SK-N-DZ (cell line): ENCODE results near the gene CST6.
A peak's percentile ranks its signal among the peaks of the same experiment; 100 is the strongest.

Experiments used
- DNase-seq: peaks from one replicate; pipeline ENCODE4 v3.0.0-alpha.2; 2015; ENCODE audit warnings: low spot score

CST6 gene

DNA sequence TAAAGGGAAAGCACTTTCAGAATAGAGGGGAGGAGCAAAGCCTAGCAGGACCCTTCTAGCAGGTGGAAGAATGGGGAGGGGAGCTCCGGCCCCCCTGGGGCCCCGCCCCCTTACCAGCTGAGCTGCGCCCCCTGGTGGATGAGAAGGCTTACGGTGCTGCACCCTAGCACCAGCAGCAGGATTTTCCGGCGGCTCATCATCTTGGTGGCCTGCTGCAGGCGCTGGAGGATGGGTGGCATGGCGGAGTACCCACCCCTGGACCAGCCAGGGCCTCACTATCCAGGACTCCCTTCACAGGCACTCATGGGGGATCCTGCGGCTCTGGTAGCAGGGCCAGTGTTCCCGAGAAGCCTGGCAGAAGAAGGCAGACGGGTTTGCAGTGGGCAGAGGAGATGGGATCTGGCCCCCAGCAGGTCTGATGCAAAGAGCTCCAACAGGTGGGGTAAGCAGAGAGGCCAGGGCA lies 33.4 kb downstream of the CST6 start:
- DNase-seq = peak; percentile 80

DNA sequence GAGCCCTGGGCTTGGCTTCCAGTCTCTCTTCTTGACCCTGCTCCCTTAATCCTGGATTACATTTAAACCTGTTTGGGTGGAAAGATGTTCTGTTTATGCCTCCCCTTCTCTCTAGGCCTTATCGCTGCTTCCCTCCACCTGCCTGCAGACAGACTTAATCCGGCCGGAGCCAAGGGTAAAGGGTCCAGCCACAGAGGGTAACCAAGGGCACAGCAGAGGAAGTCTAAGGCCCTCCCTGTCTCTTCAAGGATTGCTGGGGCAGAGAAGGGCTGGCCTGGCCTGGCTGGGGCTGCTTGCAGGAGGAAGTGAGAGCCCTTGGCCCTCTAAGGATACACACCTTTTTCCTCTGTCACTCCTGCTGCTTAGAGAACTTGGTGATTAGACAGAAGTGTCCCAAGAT lies 35.1 kb downstream of the CST6 start:
- DNase-seq = no peak

DNA sequence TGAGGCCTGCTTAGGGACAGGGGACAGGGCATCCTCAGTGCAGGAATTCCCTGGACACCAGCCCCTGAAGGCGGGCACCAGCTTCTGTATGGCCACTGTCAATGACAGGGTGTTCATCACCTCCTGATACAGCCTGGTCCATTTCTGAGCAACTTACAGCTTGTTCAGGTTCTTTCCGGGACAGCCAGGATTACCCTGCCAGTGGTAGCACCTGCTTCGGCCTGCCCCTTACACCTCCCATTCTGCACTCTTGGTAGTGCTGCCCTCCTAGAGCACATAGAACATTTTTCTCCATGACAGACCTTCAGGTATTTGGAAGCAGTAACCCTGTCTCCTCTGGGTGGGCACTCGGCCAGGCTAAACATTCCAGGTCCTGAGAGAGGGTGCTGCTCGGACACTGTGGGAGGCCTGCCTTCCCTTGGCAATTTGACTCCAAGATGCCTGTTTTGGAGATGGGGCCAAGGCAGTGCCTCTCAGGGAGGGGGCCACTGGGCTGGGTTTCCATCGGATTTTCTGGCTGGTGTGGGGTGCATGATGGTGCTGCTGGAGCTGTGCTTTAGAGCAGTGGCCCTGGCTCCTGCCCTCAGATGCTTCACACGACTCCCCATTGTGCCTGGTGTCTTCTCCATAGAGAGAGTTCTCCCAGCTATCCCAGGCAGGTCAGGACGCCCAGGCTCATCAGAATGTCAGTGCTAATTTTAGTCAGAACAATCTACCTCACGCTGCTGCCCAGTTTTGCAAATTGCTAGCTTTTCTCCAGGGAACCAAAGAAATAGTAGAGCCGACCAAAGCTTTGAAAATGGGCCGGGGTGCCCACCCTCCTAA lies 35.9 kb downstream of the CST6 start:
- DNase-seq = no peak

DNA sequence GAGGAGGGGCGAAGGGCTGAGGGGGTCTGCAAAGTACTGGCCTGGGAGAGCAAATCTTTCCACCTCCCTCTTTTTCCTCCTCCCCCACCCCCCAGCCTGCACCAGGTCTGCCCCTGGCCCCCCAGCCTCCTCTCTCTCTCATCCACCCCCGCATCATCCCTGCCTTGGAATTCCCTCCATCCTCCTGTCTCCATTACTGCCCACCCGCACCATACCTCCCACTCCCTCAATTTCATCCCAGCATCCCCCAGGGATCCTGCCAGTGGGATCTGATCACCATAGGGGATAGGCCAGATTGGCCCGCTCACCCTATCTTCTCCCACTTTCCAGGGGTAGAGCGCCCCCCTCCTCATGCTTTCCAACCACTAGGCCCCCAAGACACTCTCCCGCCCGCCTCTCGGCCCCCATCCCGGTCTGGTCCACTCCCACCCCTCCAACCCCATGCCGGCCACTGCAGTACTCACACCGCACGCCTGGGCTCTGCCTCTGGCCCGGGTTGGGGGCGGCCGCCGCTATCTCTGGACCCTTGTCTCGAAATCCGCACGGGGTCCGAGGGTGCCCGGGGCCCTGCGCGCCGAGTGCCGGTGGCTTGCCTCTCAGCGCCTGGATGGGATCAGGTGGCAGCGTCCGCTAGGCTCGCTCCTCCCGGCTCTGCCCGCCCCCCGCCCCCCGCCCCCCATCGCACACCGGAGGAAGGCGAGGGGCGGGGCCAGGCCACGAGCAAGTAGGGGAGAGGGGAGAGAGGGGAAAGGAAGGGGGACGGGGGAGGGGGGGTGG lies 36.9 kb downstream of the CST6 start, which contains the start of gene GAL3ST3:
Gene GAL3ST3 (minus strand): TSS at position 615 of the 777 bp plus-strand sequence. CDS start 3,746 bp downstream, outside the sequence.
- peak; percentile 62 for DNase-seq

DNA sequence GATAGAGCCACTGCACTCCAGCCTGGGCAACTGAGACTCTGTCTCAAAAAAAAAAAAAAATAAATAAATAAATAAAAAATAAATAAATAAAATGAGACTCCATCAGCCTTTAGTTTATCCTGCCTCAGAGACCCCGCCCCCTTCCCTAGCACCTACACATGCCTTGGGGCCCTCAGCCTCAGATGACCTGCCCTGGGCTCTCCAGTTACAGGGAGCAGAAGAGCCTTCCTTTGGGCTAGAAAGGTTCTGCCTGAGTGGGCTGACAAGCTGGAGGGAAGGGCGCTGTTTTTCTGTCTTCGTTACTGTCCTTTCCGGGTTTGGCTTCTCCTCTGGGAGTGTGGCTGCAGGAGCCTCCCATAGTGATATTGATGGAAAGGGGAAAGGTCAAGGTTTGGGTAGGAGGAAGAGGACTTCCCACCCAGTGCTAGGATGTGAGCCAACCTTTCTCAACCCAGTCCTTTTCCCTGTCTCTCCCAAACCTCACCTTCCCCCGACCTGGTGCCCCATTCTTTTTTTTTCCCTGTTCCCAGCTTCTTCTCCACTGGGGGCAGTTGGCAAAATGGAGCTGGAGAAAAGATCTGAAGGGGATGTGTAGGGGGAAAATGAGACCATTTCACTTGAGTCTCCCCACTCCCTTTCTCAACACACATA lies 38.9 kb downstream of the CST6 start:
- DNase-seq = peak; percentile 32

DNA sequence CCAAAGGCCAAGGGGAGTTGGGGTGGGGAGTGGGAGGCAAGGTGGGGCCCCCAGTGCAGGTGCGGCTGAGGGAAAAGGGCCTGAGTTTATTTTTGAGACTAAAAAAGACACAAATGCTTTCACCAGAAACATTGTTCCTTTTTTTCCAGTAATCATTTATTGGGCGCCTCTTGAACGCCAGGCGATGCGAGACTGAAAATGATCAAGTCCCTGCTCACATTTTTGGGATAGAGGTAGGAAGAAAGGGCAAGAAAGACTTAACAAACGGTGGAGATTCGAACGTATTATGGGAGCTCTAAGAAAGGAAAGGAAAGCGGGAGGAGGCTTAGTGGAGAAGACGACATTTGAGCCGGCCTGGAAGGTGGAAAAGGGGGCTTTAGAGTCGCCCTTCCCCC lies 39.6 kb downstream of the CST6 start:
- DNase-seq = no peak

DNA sequence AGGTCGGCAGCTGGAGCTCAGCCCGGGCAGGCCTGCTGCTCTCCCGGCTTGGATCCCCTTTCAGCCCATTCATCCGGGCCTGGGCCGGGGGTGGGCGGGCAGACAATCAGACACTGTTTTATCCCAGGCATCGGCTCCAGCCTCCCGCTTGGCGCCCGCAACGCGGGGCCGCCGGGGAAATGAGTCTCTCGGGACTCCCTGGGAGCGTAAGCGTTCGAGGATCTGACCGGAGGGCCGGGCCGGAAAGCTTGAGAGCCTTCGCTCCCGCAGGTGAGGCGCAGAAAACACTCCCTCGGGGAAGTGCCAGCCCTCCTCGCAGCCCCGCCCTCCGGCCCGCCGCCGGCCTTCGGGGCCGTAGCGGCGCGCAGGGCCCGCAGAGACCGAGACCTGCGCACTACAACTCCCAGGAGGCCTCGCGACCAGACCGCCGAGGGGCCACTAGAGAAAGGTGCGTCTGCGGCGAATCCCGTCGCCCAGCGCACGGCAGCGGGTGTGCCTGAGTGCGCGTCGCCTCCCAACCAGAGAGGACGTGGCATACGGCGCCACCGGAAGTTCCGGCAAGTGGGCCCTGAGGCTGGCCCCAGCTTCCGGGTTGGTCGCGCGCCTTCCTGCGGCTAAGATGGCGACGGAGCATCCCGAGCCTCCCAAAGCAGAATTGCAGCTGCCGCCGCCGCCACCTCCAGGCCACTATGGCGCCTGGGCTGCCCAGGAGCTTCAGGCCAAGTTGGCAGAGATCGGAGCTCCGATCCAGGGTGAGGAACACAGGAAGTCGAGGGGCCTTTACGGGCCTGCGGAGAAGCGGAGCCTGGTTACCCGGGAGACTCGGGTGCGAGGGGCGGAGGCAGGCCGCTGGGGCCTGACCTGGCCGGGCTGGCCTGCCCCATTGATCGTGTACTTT lies 40.2 kb downstream of the CST6 start, which contains the start of gene SF3B2:
Gene SF3B2 (plus strand): TSS at position 599 of the 898 bp plus-strand sequence. CDS start 21 bp downstream, at position 620.
- peak; percentile 98 for DNase-seq

DNA sequence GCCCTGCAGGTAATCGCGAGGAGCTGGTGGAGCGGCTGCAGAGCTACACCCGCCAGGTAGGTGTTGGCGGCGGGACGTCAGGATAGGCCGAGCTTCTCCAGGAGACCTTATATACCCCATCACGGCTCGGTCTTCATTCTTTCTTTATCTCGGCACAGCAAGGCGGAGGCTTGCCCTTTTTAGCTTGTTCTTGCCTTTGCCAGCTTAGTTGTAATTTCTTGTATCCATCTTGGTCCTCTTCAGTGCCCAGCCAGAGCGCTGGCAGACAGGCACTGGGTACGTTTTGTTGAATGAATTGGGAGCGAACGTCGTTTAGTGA lies 40.8 kb downstream of the CST6 start:
- no peak for DNase-seq

DNA sequence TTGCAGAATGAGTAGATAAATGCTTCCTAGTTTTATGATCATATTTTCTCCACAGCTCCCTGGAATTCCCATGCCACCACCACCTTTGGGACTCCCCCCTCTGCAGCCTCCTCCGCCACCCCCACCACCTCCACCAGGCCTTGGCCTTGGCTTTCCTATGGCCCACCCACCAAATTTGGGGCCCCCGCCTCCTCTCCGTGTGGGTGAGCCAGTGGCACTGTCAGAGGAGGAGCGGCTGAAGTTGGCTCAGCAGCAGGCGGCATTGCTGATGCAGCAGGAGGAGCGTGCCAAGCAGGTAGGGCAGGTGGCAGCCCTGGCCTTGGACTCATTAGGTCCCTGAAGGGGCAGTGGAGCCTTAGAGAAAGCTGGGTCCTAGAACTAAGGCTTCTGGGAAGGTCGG lies 43.2 kb downstream of the CST6 start:
- no peak for DNase-seq

DNA sequence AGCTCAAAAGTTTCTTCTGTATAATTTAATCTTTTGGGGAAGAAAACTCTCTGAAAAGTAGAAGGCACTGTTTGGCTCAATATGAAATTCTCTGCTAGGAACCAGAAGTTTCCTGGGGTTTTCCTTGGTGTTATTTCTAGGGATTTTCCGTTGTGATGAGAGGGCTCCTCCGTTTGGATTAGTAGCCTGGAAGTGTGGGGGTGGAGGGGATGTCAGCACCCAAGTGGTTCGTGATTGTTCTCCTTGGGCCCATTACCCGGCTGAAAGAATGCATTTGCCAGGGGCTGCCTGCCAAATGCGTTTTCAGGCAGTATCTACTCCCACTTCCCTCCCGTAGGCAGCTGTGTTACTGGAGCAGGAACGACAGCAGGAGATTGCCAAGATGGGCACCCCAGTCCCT lies 44.7 kb downstream of the CST6 start:
- no peak for DNase-seq

DNA sequence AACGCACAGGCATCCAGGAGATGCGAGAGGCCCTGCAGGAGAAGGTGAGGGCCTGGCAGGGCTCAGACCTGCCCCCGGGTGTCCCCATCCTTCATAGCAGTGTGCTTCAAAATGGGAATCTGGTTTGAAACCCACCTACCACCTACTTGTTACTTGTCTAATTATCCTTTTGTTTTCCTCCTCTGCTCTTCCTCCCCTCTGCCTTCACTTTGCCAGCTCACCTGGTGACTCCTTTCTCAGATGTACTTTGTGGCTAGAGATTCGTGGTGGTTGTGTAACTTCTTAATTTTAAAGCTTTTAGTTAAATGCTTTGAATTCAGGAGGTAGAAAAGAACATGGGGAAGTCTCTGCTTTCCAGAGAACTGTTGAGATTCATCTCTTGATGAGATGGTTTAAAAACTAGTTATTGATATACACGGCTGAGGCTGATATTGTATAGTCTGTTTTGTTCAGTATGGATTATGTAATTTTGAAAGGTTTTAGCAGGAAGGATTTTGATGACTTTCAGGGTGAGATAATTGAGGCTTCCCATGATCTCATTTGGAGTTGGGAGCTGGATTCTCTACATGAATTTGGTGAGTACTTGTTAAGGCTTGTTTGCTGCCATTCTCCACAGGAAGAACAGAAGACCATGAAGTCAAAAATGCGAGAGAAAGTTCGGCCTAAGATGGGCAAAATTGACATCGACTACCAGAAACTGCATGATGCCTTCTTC lies 48.3 kb downstream of the CST6 start:
- no peak for DNase-seq

DNA sequence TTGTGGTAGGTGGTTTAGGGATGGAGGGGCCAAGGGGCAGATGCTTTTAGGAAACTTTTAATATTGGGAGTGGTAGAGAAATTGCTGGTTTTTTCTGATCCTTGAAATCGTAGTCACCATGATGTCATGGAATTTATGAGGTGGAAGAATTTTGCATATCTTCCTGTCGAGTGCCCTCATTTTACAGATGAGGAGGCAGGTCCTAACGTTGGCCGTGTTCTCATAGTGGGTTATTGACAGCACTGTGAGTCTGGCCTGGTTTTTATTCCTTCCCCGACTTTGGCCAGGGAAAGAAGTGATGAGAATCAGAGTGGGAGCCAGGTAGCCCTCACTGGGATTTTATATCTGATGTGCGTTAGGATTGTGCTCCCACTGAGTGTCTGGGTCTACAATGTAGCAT lies 49.5 kb downstream of the CST6 start:
- no peak for DNase-seq

DNA sequence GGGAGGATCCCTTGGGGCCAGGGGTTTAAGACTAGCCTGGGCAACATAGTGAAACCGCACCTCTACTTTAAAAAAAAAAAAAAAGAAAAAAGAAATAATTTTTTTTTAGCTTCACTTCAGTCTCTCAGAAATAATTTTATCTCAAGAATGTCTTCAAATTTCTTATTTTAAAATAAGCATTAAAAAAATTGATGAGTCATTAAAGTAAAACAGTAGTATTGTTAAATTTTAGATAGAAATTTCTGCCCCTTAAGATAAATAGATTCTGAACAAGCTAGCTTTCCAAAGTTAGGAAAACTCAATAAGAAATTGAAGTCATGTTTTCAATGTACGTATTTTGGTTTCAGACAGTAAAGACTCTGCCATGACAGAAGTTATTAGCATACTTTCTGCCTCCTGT lies 50.6 kb downstream of the CST6 start:
- no peak for DNase-seq
